ENCODE measurements around the gene FGD6. TPM values are rescaled to one million over a fixed set of nuclear protein-coding genes. Genes with fewer than 3 reads are reported as not detected.

Gene FGD6
- total and polyA plus RNA-seq, 2 donors (not counting 1 experiment from before 2014, with no cell fraction given): 3.3 to 4.7 TPM

GRCh38 chr12:95231190-95231589 lies 13.9 kb upstream of the FGD6 start:
- peak; percentile 66 to 68 for DNase-seq (ENCODE audit: low read depth in 2 of 2)
- TF ChIP-seq, protein P1, sequence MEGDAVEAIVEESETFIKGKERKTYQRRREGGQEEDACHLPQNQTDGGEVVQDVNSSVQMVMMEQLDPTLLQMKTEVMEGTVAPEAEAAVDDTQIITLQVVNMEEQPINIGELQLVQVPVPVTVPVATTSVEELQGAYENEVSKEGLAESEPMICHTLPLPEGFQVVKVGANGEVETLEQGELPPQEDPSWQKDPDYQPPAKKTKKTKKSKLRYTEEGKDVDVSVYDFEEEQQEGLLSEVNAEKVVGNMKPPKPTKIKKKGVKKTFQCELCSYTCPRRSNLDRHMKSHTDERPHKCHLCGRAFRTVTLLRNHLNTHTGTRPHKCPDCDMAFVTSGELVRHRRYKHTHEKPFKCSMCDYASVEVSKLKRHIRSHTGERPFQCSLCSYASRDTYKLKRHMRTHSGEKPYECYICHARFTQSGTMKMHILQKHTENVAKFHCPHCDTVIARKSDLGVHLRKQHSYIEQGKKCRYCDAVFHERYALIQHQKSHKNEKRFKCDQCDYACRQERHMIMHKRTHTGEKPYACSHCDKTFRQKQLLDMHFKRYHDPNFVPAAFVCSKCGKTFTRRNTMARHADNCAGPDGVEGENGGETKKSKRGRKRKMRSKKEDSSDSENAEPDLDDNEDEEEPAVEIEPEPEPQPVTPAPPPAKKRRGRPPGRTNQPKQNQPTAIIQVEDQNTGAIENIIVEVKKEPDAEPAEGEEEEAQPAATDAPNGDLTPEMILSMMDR (conservative IDR thresholded peaks at IDR 0.05 in 1 of 2, IDR thresholded peaks at IDR 0.05 in 1 of 2; ENCODE audit: low read depth in 1 of 2, low read length in 2 of 2): no peak
- TF ChIP-seq EZH2 (IDR thresholded peaks at IDR 0.05; ENCODE audit: low read length, missing control alignments): no peak
- H3K4me3 ChIP-seq (replicated peaks in 1 of 4; ENCODE audit: control extremely low read depth in 1 of 4, insufficient read depth in 1 of 4, low read depth in 3 of 4, low read length in 4 of 4): no peak overlapping the region
- H3K9me3 ChIP-seq (ENCODE audit: control insufficient read depth, insufficient read depth, low read depth, low read length): no peaks in the 10 kb centered on the region
- H3K27ac ChIP-seq (ENCODE audit: insufficient read depth, low read length): no peak overlapping the region
- H3K36me3 ChIP-seq (ENCODE audit: control insufficient read depth, insufficient read depth, low read length): no peaks in the 10 kb centered on the region
- H3K4me1 ChIP-seq (ENCODE audit: control insufficient read depth, extremely low read depth, insufficient read depth, low read length): no peaks in the 10 kb centered on the region
- H4K20me1 ChIP-seq (ENCODE audit: control insufficient read depth, extremely low read depth, insufficient read depth, low read length): no peaks in the 10 kb centered on the region
- no peak overlapping the region for H2AFZ ChIP-seq (ENCODE audit: low read length)
- peaks cover 32% of the 10 kb centered on the region for H3K79me2 ChIP-seq (ENCODE audit: control insufficient read depth, insufficient read depth, low read length)
- H3K4me2 ChIP-seq (ENCODE audit: extremely low read depth, insufficient read depth, low read length): no peak overlapping the region
- no peak overlapping the region for H3K9ac ChIP-seq (ENCODE audit: insufficient read depth, low read length)
- no peaks in the 10 kb centered on the region for H3K27me3 ChIP-seq (ENCODE audit: control insufficient read depth, insufficient read depth, low read length)

DNA sequence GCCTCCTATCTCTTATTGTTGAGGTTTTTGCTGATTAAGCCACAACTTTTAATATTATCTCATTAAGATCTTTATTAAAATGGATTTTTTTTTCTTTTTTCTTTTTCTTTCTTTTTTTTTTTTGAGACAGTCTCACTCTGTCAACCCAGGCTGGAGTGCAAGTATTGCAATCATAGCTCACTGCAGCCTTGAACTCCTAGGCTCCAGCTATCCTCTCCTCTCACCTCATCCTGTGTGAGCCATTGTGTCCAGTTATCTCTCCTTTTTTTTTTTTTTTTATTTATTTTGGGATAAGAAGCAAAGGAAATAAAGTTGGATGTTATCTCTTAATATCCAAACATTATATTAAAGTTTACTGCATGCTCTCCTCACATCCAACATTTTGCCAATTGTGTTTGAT lies 13.0 kb upstream of the FGD6 start:
- Histone ChIP-seq H3K9me3 (ENCODE audit: control insufficient read depth, insufficient read depth, low read depth, low read length) (no peaks in the 10 kb centered on the region), H3K4me2 (ENCODE audit: extremely low read depth, insufficient read depth, low read length) (no peak overlapping the region), H3K36me3 (ENCODE audit: control insufficient read depth, insufficient read depth, low read length) (no peaks in the 10 kb centered on the region), H4K20me1 (ENCODE audit: control insufficient read depth, extremely low read depth, insufficient read depth, low read length) (no peaks in the 10 kb centered on the region), H3K4me3 (replicated peaks in 1 of 4; ENCODE audit: control extremely low read depth in 1 of 4, insufficient read depth in 1 of 4, low read depth in 3 of 4, low read length in 4 of 4) (no peak overlapping the region), H2AFZ (ENCODE audit: low read length) (no peak overlapping the region), H3K79me2 (ENCODE audit: control insufficient read depth, insufficient read depth, low read length) (peaks cover 35% of the 10 kb centered on the region), H3K27ac (ENCODE audit: insufficient read depth, low read length) (no peak overlapping the region), H3K4me1 (ENCODE audit: control insufficient read depth, extremely low read depth, insufficient read depth, low read length) (no peaks in the 10 kb centered on the region), H3K9ac (ENCODE audit: insufficient read depth, low read length) (no peak overlapping the region), H3K27me3 (ENCODE audit: control insufficient read depth, insufficient read depth, low read length) (no peaks in the 10 kb centered on the region)
- DNase-seq (ENCODE audit: low read depth in 2 of 2): no peak
- TF ChIP-seq, protein P1 (conservative IDR thresholded peaks at IDR 0.05 in 1 of 2, IDR thresholded peaks at IDR 0.05 in 1 of 2; ENCODE audit: low read depth in 1 of 2, low read length in 2 of 2): no peak
- no peak for TF ChIP-seq EZH2 (IDR thresholded peaks at IDR 0.05; ENCODE audit: low read length, missing control alignments)

DNA sequence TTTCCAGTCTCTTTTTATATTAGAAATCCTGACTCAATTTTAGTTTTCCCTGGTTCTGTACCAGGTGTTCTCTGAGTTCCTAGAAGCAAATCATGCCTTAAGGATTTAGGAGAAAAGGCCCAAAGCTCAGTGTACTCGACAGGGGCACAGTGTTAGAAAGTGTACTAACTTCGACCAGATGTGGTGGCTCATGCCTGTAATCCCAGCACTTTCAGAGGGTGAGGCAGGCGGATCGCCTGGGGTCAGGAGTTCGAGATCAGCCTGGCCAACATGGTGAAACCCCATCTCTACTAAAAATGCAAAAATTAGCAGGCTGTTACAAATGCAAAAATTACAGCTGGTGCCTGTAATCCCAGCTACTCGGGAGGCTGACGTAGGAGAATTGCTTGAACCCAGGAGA lies 12.4 kb upstream of the FGD6 start:
- TF ChIP-seq, protein P1 (conservative IDR thresholded peaks at IDR 0.05 in 1 of 2, IDR thresholded peaks at IDR 0.05 in 1 of 2; ENCODE audit: low read depth in 1 of 2, low read length in 2 of 2): no peak
- TF ChIP-seq EZH2 (IDR thresholded peaks at IDR 0.05; ENCODE audit: low read length, missing control alignments): no peak

More for the DNA sequence above, 12.4 kb upstream of the FGD6 start:
- H3K4me1 ChIP-seq (ENCODE audit: control insufficient read depth, extremely low read depth, insufficient read depth, low read length): peaks cover under 1% of the 10 kb centered on the region
- H3K9me3 ChIP-seq (ENCODE audit: control insufficient read depth, insufficient read depth, low read depth, low read length): no peaks in the 10 kb centered on the region
- H3K4me2 ChIP-seq (ENCODE audit: extremely low read depth, insufficient read depth, low read length): no peak overlapping the region
- H3K4me3 ChIP-seq (replicated peaks in 1 of 4; ENCODE audit: control extremely low read depth in 1 of 4, insufficient read depth in 1 of 4, low read depth in 3 of 4, low read length in 4 of 4): no peak overlapping the region
- no peaks in the 10 kb centered on the region for H3K36me3 ChIP-seq (ENCODE audit: control insufficient read depth, insufficient read depth, low read length)
- no peak overlapping the region for H2AFZ ChIP-seq (ENCODE audit: low read length)
- H3K79me2 ChIP-seq (ENCODE audit: control insufficient read depth, insufficient read depth, low read length): peaks cover 41% of the 10 kb centered on the region
- DNase-seq (ENCODE audit: low read depth in 2 of 2): no peak
- H3K27ac ChIP-seq (ENCODE audit: insufficient read depth, low read length): peak overlapping the region; percentile 10
- no peaks in the 10 kb centered on the region for H4K20me1 ChIP-seq (ENCODE audit: control insufficient read depth, extremely low read depth, insufficient read depth, low read length)
- H3K9ac ChIP-seq (ENCODE audit: insufficient read depth, low read length): no peak overlapping the region
- no peaks in the 10 kb centered on the region for H3K27me3 ChIP-seq (ENCODE audit: control insufficient read depth, insufficient read depth, low read length)

Data from fibroblast of lung (primary cell).